Left renal cortex interstitium (tissue), 4 donors: Measurements from ENCODE around the gene TYW1B. TPM values are rescaled to one million over a fixed set of nuclear protein-coding genes. Genes with fewer than 3 reads are reported as not detected.
A peak's percentile ranks its signal among the peaks of the same experiment; 100 is the strongest.
"Not testable (repeated sequence)": the region's sequence is repeated elsewhere in the genome, so short reads cannot be mapped to it uniquely, and the experiment has no call there.

Experiments
- DNase-seq, 4 donors: peaks; one replicate each; pipeline ENCODE4 v3.0.0-alpha.2; 2013; ENCODE audit warnings: low read depth in 4 of 4, low spot score in 2 of 4, missing footprints in 1 of 4
- polyA plus RNA-seq, 4 donors: library from polyadenylated mRNA; unstranded; fragments of 120-200 nt; gene quantifications; one replicate each; pipeline ENCODE4 v1.2.1, GENCODE V29; 2013; ENCODE audit not compliant: insufficient read length in 4 of 4

Gene TYW1B
- polyA plus RNA-seq, 4 donors = 2.5 to 8.1 (median 3.7) TPM

DNA sequence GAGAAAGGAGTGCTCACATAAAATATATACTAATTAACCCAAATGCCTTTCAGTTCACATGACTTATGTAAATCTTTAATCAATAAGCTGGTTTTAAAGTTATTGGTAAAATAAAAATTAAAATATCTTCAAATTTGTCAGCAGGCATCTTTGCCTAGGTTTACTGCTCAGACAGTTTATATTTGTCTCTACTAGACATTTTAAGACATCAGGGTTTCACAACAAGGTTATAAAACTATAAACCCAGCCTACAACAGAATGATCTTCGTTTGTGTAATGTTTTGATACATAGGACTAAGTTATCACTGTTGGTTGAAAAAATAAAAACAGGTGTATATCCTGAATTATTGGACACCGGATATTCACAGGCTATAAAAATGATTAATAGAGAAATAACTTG is 67.4 kb downstream of the TYW1B start:
- DNase-seq = no peak

DNA sequence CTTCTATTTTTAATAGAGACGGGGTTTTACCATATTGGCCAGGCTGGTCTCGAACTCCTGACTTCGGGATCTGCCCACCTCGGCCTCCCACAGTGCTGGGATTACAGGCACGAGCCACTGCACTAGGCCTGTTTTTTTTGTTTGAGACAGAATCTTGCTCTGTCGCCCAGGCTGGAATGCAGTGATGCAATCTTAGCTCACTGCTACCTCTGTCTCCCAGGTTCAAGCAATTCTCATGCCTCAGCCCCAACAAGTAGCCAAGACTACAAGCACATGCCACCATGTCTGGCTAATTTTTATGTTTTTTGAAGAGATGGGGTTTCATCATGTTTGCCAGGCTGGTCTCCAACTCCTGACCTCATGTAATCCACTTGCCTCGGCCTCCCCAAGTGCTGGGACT is 73.7 kb downstream of the TYW1B start:
- no peak for DNase-seq

DNA sequence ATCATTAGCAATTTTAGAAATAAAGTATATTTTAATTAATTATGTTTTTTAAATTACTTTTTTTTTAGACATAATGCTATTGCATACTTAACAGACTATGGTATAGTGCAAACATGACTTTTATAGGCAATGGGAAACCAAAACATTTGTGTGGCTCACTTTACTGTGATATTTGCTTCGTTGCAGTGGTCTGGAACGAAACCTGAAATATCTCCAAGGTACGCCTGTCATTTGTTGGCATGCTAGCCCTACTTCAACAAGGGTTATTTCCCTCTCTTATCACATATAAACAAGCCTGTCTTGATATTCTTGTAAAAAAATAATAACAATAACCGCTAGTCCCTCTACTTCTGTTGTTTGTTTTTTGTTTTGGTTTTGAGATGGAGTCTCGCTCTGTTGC is 74.2 kb downstream of the TYW1B start:
- DNase-seq = no peak

DNA sequence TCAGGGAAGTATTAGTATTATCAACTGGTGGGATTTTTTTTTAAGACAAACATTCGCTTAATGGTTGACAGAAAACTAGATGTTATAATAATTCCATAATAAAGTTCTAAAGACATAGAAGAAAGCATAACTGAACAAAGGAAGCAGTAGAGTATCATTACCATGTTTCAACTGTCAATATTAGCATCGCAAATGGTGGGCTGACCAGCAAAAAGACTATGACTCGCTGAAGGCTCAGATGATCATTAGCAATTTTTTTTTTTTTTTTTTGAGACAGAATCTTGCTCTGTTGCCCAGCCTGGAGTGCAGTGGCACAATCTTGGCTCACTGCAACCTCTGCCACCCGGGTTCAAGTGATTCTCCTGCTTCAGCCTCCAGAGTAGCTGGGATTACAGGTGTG is 74.8 kb downstream of the TYW1B start:
- not testable (repeated sequence) for DNase-seq

DNA sequence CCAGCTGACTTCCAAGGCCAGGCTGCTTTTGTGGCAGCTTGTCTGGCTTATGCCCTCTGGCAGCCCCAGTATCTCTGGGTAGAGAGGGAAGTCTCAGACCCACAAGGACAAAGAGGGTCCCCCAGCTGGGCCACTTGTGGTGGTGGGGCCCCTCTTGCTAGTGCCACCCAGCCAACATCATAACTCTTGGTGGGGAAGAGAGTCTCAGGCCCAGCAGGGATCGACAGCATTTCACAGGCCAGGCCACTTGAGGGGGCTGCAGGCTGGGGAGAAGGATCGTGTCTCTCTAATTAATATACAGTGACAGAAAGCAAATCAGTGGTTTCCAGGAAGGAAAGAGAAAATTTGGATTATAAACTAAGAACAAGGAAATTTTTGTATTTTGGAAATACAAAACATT is 76.0 kb downstream of the TYW1B start:
- DNase-seq = no peak

DNA sequence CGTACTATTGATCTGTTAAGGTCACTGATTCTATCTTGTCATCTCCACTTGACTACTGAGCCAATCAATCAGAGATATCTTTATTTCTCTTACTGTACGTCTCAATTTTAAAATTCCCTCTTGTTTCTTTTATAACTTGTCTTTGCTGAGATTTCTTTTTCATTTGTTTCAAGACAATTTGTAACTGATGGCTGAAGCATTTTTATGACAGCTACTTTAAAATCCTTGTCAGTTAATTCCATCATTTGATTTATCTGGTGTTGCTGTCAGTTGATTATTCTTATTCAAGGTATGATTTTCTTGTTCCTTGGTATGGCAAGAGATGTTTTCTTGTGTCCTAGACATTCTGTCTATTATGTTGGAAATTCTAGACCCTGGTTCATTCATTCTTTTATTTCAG is 76.6 kb downstream of the TYW1B start:
- no peak for DNase-seq

DNA sequence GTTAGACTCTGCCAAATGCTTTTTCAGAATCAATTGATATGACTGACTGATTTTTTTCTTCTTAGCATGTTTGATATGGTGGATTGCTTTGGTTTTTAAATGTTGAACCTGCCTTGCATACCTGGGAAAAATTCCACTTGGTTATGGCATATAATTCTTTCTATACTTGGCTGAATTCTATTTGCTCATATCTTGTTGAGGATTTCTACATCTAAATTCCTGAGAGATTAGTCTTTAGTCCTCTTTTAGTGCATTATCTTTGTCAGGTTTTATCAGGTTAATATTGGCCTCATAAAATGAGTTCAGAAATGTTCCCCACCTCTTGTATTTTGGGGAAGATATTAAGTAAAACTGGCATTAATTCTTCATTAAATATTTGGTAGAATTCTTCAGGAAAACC is 79.4 kb downstream of the TYW1B start:
- not testable (repeated sequence) for DNase-seq

DNA sequence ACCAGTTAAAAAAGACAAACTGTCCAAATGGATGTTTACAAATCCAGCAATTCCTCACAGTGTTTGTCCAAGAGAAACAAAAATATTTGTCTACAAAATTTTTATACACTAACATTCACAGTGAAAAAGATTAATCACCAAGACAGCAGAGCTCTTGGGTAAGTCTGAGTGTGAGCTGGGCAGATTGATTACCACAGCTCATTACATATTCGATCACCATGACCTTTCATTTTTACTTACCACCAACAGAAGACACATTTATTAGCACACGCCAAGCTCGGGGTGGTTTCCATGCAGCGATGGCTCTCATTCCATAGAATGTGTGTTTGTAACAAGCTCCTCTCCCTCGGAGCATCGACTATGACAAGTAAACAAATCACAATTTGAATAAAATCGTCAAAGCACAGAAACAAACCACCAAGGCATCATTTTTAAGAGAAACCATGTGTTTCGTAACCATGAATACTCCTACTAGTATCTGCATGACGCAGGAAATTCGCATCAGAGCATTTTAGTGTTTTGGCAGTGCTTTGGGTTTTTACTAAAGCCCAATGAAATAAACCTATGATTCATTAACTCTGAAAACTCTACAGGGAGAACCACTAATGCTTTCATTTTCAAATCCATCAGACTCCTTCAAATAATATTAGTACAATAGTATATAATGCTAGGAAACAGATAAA is 83.6 kb downstream of the TYW1B start:
- peak in 1 of 4 donors; percentile 27 for DNase-seq

DNA sequence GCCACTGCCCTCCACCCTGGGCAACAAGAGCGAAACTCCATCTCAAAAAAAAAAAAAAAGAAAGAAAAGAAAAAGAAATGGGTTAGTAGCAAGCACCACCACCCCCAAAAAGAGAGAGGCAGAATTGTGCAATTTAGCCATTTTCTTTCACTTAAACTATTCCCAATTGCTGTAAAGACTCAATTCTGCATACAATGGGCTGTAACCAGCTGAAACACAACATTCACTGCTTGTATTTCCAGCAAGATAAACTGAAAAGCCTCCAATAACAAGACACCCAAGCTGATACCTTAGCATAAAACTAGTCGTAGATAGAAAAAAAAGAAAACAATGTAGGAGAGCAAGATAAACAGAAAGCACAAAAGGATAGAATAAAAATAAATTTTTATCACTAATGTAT is 84.2 kb downstream of the TYW1B start:
- not testable (repeated sequence) for DNase-seq

DNA sequence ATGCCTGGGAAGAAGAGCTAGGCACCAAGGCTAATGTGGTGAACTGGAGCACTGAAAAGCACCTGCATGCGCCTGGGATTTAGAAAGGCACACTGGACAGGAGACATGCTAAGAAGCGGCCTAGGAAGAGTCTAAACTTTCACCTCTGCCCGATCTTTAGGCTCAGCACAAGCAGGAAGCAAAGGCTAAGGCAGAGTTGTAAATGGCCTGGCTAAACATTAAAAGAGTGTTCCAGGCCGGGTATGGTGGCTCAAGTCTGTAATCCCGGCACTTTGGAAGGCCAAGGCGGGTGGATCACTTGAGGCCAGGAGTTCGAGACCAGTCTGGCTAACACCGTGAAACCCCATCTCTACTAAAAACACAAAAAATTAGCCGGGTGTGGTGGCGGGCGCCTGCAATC is 88.3 kb downstream of the TYW1B start:
- not testable (repeated sequence) for DNase-seq

DNA sequence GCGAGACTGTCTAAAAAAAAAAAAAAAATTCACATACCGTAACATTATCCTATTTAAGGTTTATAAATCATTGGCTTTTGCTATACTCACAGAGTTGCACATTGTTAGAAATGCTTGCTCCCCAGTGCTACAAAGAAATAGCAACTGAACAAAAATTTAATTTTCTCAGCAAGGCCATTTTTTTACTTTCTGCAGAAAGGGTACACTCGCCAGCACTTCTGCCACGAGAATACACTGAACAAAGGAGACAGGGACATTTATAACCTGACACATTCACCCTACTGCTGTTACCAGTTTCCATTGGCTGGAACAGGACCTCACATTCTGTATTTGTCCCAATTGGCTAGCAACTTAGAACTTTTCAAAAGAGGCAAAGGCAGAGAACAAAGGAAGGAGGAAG is 92.1 kb downstream of the TYW1B start:
- not testable (repeated sequence) for DNase-seq

DNA sequence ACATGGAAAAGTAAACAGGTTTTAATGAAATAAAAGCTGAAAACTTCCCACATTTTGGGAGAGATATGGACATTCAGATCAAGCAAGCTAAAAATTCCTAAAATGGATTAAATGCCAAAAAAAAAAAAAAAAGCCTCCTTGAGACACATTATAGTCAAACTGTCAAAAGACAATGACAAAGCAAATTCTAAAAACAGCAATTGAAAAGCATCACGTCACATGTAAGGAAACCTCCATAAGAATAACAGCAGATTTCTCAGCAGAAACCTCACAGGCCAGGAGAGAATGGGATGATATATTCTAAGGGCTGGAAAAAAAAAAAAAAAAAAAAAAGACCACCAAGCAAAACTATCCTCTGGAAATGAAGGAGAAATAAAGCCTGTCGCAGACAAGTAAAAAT is 97.2 kb downstream of the TYW1B start:
- not testable (repeated sequence) for DNase-seq

DNA sequence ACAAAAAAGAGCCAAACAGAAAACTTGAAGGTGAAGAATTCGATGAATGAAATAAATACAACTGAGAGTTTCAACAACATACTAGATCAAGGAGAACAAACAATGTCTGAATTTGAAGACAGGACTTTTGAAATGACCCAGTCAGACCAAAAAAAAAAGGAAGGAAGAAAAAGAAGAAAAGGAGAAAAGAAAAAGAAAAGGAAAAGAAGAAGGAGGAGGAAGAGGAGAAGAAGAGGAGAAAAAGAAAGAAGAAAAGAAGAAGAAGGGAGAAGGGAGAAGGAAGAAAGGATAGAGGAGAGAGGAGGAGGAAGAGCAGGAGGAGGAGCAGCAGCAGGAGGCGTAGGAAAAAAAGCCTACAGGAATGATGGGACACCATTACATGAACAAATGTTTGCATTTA is 97.6 kb downstream of the TYW1B start:
- DNase-seq = not testable (repeated sequence)

DNA sequence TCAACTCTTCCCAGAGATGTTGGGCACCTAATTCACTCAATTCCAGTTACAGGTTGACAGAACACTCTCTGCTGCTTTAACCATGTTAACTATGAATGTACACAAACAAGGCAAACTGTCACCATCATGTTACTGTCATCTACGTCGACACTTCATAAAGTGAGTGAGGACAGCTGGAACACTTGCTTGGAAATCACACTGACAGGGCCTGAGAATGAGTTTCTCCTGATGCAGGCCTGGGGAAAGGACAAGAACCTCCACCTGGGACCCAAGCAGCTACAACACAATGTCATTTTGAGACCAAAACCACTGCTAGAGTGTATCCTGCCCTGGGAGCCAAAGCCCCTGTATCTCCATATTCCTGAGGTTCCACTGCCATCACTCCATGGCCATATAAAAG is 98.9 kb downstream of the TYW1B start:
- DNase-seq = not testable (repeated sequence)

DNA sequence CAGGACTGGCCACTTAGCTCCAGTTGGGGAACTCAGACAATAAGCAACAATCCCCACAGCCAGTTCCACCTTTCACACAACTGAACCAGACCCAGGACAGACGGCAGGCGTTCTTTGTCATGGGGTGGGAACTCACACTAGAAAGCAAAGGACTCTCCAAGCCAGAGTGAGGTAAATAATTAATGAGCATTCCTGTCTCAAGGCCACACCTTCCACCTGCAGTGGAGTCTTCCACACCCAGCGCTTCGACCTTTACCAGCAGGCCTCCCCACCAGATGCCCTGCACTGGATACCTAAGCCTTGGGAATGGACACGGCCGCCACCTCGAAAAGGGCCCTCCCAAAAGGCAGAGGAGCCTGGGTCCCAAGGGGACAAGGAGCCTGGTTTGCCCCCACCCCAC is 105.3 kb downstream of the TYW1B start:
- DNase-seq = not testable (repeated sequence)

DNA sequence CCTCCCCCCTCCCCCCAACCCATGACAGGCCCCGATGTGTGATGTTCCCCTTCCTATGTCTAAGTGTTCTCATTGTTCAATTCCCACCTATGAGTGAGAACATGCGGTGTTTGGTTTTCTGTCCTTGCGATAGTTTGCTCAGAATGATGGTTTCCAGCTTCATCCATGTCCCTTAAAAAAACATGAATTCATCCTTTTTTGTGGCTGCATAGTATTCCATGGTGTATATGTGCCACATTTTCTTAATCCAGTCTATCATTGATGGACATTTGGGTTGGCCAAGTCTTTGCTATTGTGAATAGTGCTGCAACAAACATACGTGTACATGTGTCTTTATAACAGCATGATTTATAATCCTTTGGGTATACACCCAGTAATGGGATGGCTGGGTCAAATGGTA is 107.1 kb downstream of the TYW1B start:
- not testable (repeated sequence) for DNase-seq

DNA sequence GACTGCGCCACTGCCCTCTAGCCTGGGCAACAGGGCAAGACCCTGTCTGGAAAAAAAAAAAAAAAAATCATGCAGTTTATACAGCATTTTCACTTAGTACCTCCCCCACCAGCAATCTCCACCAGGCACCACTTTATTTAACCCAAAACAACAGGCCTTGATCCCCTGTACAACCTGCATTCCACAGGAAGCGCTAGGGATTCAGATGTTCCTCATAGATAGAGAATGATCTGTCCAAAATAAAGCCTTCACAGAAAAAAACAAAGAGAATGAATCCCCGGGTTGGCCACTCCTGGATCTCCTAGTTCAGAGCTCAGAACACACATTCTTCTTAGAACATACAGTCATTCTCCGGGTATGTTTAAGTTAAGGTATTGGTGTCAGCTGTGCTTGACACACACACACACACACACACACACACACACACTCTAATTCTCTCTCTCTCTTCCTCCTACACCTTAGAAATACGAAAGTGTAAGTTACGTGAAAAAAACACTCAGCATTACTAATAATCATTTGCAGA is 110.7 kb downstream of the TYW1B start:
- DNase-seq = not testable (repeated sequence)

DNA sequence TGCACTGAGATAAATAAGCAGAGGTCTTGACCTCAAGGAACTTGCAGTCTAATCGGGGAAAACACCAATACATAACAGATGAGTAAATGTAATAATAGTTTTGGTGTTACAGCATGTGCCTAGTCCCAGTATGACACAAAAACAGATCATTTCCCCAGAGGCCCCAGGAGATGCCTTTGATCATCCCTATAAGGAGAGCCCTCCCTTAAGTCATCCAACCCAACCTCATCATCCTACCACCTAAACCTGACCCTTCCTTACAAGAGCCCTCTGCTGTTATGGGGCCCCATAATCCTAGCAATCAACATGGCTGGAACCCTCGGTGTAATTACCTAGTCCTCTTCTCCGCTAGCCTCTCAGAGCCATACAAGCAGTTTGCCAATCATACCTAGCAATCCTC is 116.1 kb downstream of the TYW1B start:
- not testable (repeated sequence) for DNase-seq

DNA sequence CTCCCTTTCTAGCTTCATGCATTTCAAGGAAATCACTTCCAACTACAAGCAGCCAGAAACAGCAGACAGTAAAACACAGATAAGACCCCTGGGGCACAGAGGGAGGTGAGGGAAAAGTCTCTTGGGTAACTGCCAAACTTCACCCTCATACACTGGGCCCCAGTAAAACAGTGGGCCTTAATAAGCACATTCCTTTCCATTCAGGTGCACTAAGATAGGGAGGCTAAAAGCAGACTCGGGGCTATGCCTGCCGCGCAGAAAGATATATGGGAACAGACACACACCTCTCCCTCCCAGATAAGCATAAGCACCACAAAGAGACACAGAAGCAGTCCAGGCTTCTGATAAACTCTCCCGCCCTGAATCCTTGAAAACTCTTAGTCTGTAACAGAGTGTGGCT is 117.0 kb downstream of the TYW1B start:
- no peak for DNase-seq

DNA sequence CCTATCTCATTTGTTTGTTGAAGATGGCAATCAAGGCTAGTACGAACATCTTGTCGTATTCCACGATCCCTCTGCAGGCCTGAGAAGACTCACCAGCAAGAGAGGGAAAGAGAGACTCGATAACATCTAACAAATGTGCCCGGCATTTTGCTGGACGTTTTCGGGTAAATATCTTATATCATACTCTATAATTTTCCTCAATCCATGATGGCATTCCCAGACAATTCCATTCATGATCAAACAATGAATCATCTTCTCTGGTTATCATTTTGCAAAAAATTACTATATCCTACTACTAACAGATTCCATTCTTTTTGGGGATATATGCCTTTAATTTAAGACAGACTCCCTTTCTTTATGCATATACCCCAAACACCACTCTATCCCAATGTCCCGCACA is 118.1 kb downstream of the TYW1B start:
- no peak for DNase-seq

DNA sequence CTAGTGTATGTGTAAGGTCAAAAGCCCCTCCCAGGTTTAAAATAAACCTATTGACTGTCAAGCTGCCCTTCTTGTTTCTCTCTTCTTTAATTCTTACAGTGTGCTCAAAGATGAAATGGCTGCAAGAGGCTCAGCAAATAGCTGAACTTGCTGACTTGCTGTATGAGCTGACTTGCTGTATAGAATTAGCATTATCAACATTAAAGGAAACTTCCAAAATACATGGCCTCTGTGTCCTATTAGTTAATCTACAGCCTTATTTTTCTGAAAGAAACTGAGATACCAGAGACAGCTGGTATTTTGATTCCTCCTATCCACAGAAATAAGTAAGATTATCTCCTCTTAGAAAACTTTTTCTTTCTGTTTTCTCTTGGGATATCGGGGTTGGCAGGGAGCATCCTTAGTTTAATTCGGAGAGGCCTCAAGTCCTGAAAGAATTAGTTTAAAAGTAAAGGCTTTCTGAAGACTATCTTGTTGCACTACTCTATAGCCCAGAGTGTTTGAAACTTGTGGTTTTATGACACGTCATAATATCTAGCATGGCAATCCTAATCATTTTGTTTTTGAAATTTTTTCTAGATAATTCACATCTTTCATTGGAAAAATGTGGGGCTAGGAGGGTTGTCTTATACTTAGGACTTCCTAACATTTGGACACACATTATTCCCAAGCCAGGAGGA is 119.5 kb downstream of the TYW1B start:
- not testable (repeated sequence) for DNase-seq

DNA sequence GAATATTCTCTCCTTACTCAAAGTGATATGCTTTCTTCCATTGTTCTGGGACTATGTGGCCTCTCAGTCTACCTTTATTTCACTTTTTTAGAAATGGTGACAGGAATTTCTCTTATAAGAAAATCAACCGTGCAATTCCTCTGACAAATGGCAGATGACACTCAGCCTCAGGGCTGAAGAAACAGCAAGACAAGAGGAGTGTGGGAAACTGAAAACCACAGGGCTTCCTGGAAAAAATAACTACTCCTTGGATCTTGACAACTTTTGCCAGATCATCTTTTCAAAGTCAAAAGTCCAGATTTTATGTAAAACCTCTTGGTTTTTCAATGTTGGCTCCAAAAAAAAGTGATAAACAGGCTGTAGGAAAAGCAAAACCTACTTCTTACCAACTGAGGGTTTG is 121.5 kb downstream of the TYW1B start:
- no peak for DNase-seq
